ENCODE results near the gene TTI1. TPM values are rescaled to one million over a fixed set of nuclear protein-coding genes. Genes with fewer than 3 reads are reported as not detected.

The TTI1 gene
- total and polyA plus RNA-seq, 9 of the 15 experiments (the other 6 are each of a cell fraction or from before 2014, with no cell fraction given) = 9.8 to 55.1 (median 39.4) TPM

- Histone ChIP-seq H3K36me3 (ENCODE audit: control insufficient read depth, insufficient read depth, low read length) (peaks cover 73% of the 10 kb centered on the region), H3K9ac (ENCODE audit: insufficient read depth in 1 of 2, low read depth in 2 of 2, low read length in 2 of 2) (no peak overlapping the region), H3K4me3 (no peak overlapping the region), H3K27me3 (ENCODE audit: control insufficient read depth in 2 of 2, insufficient read depth in 2 of 2, low read length in 2 of 2) (no peaks in the 10 kb centered on the region), H3K79me2 (ENCODE audit: control insufficient read depth, insufficient read depth, low read length) (peaks cover 97% of the 10 kb centered on the region), H3K4me1 (replicated peaks in 1 of 2; ENCODE audit: control insufficient read depth in 2 of 2, insufficient read depth in 2 of 2, low read length in 2 of 2) (no peaks in the 10 kb centered on the region; a peak in 1 of 5 replicates), H4K20me1 (replicated peaks; ENCODE audit: control insufficient read depth, insufficient read depth, low read length) (no peaks in the 10 kb centered on the region; the same call in 1 of the 2 replicates), H2AFZ (ENCODE audit: low read depth, low read length) (no peak overlapping the region), H3K9me1 (ENCODE audit: control insufficient read depth, insufficient read depth, low read length) (no peaks in the 10 kb centered on the region), H3K27ac (ENCODE audit: extremely low read depth, low read depth, low read length) (no peak overlapping the region), H3K9me3 (replicated peaks; ENCODE audit: control insufficient read depth, insufficient read depth, low read depth, low read length) (peaks cover 5% of the 10 kb centered on the region; the same call in 1 of the 2 replicates), H3K4me2 (ENCODE audit: insufficient read depth, low read length) (no peak overlapping the region)
- ChIA-PET CTCF (ENCODE audit: low intra/inter-chr PET ratio) (no interaction called here), POLR2A (interaction anchor here (0.7 kb wide), 1 partner anchor 18 kb away, joined by 3 read pairs; no protein-coding TSS in a partner anchor)
- no peak for ATAC-seq
- WGBS (ENCODE audit: insufficient coverage, low coverage, missing lambda C conversion rate) = 78% methylated on average over 5 of the region's 5 CpGs
- no peak for FAIRE-seq
- in situ Hi-C loops (cut with MboI) = no loop called here
- intact Hi-C loops (cut with micrococcal nuclease) = no loop called here
- TSS peak; percentile 8 for BruUV-seq (replicated peaks)
- DNase-seq (ENCODE audit: extremely low read depth in 1 of 4, low spot score in 3 of 4) = no peak
- TF ChIP-seq GABPA (tag; conservative IDR thresholded peaks at IDR 0.05; ENCODE audit: low read depth) (0 out of 2 replicates have a peak, but pooled peaks have one; percentile 16), KAT7 (CRISPR knock-in tag; IDR thresholded peaks at IDR 0.05; ENCODE audit: borderline replicate concordance) (no peak)
These were observed 9.9 kb downstream of the TTI1 start for GRCh38 chr20:38023181-38024001.

- no peaks in the 10 kb centered on the region for H3K27me3 ChIP-seq (ENCODE audit: control insufficient read depth in 2 of 2, insufficient read depth in 2 of 2, low read length in 2 of 2)
- in situ Hi-C loops (cut with MboI) (no loop called here), intact Hi-C loops (cut with micrococcal nuclease) (no loop called here)
- ATAC-seq (no peak), FAIRE-seq (no peak), DNase-seq (ENCODE audit: extremely low read depth in 1 of 4, low spot score in 3 of 4) (no peak)
- H3K36me3 ChIP-seq (ENCODE audit: control insufficient read depth, insufficient read depth, low read length) = peaks cover 76% of the 10 kb centered on the region
- POLR2A ChIA-PET = interaction anchor here (0.7 to 1.2 kb wide), 2 partner anchors 8 to 12 kb away, joined by 3 to 5 read pairs; partner anchors contain the start of gene TTI1
- H3K4me2 ChIP-seq (ENCODE audit: insufficient read depth, low read length) = no peak overlapping the region
- no peaks in the 10 kb centered on the region for H3K4me1 ChIP-seq (replicated peaks in 1 of 2; ENCODE audit: control insufficient read depth in 2 of 2, insufficient read depth in 2 of 2, low read length in 2 of 2)
- no peak overlapping the region for H3K4me3 ChIP-seq
- CTCF ChIA-PET (ENCODE audit: low intra/inter-chr PET ratio) = no interaction called here
- H4K20me1 ChIP-seq (replicated peaks; ENCODE audit: control insufficient read depth, insufficient read depth, low read length) = no peaks in the 10 kb centered on the region; the same call in 1 of the 2 replicates
- BruUV-seq (replicated peaks) = no TSS peak
- H3K9me1 ChIP-seq (ENCODE audit: control insufficient read depth, insufficient read depth, low read length) = no peaks in the 10 kb centered on the region
- peaks cover 97% of the 10 kb centered on the region for H3K79me2 ChIP-seq (ENCODE audit: control insufficient read depth, insufficient read depth, low read length)
- H3K27ac ChIP-seq (ENCODE audit: extremely low read depth, low read depth, low read length) = no peak overlapping the region
- no peak overlapping the region for H2AFZ ChIP-seq (ENCODE audit: low read depth, low read length)
- no peak overlapping the region for H3K9ac ChIP-seq (ENCODE audit: insufficient read depth in 1 of 2, low read depth in 2 of 2, low read length in 2 of 2)
- 62% methylated on average over 2 of the region's 2 CpGs for WGBS (ENCODE audit: insufficient coverage, low coverage, missing lambda C conversion rate)
- H3K9me3 ChIP-seq (replicated peaks; ENCODE audit: control insufficient read depth, insufficient read depth, low read depth, low read length) = peaks cover 7% of the 10 kb centered on the region
- no peak for TF ChIP-seq MITF (IDR thresholded peaks at IDR 0.05)
- no peak for TF ChIP-seq ZNF282 (CRISPR knock-in tag; IDR thresholded peaks at IDR 0.05)
- no peak for TF ChIP-seq TFAM (CRISPR knock-in tag; conservative IDR thresholded peaks at IDR 0.05)
- no peak for TF ChIP-seq HNRNPL (IDR thresholded peaks at IDR 0.05; ENCODE audit: low read depth, low read length)
- TF ChIP-seq RBM22 (IDR thresholded peaks at IDR 0.05; ENCODE audit: low read depth, low read length, poor library complexity, severe bottlenecking) = no peak
- no peak for TF ChIP-seq ZBTB9 (CRISPR knock-in tag; IDR thresholded peaks at IDR 0.05)
- no peak for TF ChIP-seq GABPB1 (CRISPR knock-in tag; IDR thresholded peaks at IDR 0.05)
- no peak for TF ChIP-seq CTBP1 (IDR thresholded peaks at IDR 0.05; ENCODE audit: borderline replicate concordance)
- no peak for TF ChIP-seq ZNF778 (CRISPR knock-in tag; IDR thresholded peaks at IDR 0.05)
These were observed 12.0 kb downstream of the TTI1 start for GRCh38 chr20:38021087-38021772.
